ENCODE results near the gene ARID2.

DNA sequence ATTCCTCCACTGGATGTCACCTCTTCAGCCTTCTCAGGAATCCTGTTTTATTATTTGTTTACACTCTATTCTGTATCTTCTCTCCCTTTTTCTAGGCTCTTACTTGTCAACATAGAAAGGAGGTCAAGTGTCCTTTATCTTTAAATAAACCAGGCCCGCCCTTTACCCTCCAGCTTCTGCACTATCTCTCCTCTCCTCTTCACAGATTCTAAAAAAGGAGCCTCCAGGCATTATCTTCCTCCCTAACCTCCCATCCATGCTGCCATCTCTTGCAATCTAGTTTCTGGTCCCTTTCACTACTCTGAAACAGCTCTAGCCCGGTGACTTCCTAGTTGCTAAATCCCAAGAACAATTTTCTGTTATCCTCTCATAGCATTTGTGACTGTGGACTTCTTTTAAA is 24.1 kb upstream of the ARID2 start:
- TF ChIP-seq, protein P1, sequence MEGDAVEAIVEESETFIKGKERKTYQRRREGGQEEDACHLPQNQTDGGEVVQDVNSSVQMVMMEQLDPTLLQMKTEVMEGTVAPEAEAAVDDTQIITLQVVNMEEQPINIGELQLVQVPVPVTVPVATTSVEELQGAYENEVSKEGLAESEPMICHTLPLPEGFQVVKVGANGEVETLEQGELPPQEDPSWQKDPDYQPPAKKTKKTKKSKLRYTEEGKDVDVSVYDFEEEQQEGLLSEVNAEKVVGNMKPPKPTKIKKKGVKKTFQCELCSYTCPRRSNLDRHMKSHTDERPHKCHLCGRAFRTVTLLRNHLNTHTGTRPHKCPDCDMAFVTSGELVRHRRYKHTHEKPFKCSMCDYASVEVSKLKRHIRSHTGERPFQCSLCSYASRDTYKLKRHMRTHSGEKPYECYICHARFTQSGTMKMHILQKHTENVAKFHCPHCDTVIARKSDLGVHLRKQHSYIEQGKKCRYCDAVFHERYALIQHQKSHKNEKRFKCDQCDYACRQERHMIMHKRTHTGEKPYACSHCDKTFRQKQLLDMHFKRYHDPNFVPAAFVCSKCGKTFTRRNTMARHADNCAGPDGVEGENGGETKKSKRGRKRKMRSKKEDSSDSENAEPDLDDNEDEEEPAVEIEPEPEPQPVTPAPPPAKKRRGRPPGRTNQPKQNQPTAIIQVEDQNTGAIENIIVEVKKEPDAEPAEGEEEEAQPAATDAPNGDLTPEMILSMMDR (conservative IDR thresholded peaks at IDR 0.05; ENCODE audit: low read depth in 2 of 2) = no peak
- no peak for TF ChIP-seq POLR2AphosphoS5 (IDR thresholded peaks at IDR 0.05; ENCODE audit: low read depth)
- no peak for TF ChIP-seq EZH2phosphoT487 (IDR thresholded peaks at IDR 0.05; ENCODE audit: unreplicated experiment)
- TF ChIP-seq EZH2 (IDR thresholded peaks at IDR 0.05; ENCODE audit: low read depth, unreplicated experiment) = no peak
- TF ChIP-seq, protein P2, sequence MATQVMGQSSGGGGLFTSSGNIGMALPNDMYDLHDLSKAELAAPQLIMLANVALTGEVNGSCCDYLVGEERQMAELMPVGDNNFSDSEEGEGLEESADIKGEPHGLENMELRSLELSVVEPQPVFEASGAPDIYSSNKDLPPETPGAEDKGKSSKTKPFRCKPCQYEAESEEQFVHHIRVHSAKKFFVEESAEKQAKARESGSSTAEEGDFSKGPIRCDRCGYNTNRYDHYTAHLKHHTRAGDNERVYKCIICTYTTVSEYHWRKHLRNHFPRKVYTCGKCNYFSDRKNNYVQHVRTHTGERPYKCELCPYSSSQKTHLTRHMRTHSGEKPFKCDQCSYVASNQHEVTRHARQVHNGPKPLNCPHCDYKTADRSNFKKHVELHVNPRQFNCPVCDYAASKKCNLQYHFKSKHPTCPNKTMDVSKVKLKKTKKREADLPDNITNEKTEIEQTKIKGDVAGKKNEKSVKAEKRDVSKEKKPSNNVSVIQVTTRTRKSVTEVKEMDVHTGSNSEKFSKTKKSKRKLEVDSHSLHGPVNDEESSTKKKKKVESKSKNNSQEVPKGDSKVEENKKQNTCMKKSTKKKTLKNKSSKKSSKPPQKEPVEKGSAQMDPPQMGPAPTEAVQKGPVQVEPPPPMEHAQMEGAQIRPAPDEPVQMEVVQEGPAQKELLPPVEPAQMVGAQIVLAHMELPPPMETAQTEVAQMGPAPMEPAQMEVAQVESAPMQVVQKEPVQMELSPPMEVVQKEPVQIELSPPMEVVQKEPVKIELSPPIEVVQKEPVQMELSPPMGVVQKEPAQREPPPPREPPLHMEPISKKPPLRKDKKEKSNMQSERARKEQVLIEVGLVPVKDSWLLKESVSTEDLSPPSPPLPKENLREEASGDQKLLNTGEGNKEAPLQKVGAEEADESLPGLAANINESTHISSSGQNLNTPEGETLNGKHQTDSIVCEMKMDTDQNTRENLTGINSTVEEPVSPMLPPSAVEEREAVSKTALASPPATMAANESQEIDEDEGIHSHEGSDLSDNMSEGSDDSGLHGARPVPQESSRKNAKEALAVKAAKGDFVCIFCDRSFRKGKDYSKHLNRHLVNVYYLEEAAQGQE (IDR thresholded peaks at IDR 0.05; ENCODE audit: unreplicated experiment) = no peak
- TF ChIP-seq, protein P3, sequence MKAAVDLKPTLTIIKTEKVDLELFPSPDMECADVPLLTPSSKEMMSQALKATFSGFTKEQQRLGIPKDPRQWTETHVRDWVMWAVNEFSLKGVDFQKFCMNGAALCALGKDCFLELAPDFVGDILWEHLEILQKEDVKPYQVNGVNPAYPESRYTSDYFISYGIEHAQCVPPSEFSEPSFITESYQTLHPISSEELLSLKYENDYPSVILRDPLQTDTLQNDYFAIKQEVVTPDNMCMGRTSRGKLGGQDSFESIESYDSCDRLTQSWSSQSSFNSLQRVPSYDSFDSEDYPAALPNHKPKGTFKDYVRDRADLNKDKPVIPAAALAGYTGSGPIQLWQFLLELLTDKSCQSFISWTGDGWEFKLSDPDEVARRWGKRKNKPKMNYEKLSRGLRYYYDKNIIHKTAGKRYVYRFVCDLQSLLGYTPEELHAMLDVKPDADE (IDR thresholded peaks at IDR 0.05) = no peak
- TF ChIP-seq, protein P4, sequence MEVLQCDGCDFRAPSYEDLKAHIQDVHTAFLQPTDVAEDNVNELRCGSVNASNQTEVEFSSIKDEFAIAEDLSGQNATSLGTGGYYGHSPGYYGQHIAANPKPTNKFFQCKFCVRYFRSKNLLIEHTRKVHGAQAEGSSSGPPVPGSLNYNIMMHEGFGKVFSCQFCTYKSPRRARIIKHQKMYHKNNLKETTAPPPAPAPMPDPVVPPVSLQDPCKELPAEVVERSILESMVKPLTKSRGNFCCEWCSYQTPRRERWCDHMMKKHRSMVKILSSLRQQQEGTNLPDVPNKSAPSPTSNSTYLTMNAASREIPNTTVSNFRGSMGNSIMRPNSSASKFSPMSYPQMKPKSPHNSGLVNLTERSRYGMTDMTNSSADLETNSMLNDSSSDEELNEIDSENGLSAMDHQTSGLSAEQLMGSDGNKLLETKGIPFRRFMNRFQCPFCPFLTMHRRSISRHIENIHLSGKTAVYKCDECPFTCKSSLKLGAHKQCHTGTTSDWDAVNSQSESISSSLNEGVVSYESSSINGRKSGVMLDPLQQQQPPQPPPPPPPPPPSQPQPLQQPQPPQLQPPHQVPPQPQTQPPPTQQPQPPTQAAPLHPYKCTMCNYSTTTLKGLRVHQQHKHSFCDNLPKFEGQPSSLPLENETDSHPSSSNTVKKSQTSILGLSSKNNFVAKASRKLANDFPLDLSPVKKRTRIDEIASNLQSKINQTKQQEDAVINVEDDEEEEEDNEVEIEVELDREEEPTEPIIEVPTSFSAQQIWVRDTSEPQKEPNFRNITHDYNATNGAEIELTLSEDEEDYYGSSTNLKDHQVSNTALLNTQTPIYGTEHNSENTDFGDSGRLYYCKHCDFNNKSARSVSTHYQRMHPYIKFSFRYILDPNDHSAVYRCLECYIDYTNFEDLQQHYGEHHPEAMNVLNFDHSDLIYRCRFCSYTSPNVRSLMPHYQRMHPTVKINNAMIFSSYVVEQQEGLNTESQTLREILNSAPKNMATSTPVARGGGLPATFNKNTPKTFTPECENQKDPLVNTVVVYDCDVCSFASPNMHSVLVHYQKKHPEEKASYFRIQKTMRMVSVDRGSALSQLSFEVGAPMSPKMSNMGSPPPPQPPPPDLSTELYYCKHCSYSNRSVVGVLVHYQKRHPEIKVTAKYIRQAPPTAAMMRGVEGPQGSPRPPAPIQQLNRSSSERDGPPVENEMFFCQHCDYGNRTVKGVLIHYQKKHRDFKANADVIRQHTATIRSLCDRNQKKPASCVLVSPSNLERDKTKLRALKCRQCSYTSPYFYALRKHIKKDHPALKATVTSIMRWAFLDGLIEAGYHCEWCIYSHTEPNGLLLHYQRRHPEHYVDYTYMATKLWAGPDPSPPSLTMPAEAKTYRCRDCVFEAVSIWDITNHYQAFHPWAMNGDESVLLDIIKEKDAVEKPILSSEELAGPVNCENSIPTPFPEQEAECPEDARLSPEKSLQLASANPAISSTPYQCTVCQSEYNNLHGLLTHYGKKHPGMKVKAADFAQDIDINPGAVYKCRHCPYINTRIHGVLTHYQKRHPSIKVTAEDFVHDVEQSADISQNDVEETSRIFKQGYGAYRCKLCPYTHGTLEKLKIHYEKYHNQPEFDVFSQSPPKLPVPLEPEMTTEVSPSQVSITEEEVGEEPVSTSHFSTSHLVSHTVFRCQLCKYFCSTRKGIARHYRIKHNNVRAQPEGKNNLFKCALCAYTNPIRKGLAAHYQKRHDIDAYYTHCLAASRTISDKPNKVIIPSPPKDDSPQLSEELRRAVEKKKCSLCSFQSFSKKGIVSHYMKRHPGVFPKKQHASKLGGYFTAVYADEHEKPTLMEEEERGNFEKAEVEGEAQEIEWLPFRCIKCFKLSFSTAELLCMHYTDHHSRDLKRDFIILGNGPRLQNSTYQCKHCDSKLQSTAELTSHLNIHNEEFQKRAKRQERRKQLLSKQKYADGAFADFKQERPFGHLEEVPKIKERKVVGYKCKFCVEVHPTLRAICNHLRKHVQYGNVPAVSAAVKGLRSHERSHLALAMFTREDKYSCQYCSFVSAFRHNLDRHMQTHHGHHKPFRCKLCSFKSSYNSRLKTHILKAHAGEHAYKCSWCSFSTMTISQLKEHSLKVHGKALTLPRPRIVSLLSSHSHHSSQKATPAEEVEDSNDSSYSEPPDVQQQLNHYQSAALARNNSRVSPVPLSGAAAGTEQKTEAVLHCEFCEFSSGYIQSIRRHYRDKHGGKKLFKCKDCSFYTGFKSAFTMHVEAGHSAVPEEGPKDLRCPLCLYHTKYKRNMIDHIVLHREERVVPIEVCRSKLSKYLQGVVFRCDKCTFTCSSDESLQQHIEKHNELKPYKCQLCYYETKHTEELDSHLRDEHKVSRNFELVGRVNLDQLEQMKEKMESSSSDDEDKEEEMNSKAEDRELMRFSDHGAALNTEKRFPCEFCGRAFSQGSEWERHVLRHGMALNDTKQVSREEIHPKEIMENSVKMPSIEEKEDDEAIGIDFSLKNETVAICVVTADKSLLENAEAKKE (CRISPR knock-in tag; IDR thresholded peaks at IDR 0.05) = no peak
- TF ChIP-seq NANOG (IDR thresholded peaks at IDR 0.05; ENCODE audit: borderline replicate concordance) = no peak
